Left renal cortex interstitium (tissue), 4 donors: ENCODE results near the gene IL1RAPL2. TPM values are rescaled to one million over a fixed set of nuclear protein-coding genes. Genes with fewer than 3 reads are reported as not detected.

Source experiments
- DNase-seq, 4 donors: peaks; one replicate each; pipeline ENCODE4 v3.0.0-alpha.2; 2013; ENCODE audit warnings: low read depth in 4 of 4, low spot score in 2 of 4, missing footprints in 1 of 4
- polyA plus RNA-seq, 4 donors: library from polyadenylated mRNA; unstranded; fragments of 120-200 nt; gene quantifications; one replicate each; pipeline ENCODE4 v1.2.1, GENCODE V29; 2013; ENCODE audit not compliant: insufficient read length in 4 of 4

The IL1RAPL2 gene
- polyA plus RNA-seq, 4 donors: 0.93 to 1.5 (median 1.3) TPM

DNA sequence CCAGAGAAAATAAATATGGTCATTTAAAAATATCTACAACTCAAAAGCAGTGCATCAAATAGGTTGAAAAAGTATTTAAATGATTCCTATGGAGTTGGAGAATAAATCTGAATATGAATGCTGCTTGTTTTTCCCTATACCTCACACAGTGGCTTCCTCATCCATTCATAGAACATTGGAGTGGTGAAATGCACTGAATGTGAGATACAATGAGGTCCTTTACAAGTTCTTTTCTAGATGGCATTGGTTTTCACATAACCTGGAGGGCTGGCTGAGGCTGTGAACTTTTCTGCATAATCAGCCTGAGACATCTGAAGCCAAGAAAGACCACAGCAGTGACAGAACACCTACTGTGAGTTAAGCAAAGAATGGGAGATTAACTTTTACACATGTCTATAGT, 977.3 kb downstream of the IL1RAPL2 start:
- DNase-seq: no peak

DNA sequence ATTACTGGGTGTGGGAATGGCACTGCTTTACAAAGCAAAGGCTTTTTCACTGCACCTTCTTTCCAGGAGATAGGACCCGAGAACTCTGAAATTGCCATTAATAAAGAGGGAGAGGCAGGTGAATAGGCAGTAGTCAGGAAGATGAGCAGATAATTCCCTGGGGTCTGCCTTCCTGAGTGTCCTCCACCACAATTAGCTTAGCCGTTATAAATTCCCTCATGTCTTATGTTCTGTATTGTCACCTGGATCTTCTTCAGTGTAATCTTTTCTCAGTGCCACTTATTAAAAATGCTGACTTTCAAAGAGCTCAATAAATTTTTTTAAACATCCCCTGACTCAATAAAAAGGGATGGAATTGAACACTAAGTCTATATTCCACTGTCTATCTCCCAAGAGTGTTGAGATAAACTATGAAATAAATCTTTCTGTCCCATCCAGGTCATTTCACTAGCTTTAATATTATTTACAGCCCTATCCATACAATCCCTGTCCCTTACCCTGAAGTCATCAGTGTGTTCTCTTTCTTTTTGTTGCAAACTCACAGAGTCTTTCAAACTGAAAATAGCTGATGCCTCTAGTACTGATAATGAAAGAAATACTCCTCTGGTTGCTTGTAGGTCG, 984.2 kb downstream of the IL1RAPL2 start:
- DNase-seq: no peak

DNA sequence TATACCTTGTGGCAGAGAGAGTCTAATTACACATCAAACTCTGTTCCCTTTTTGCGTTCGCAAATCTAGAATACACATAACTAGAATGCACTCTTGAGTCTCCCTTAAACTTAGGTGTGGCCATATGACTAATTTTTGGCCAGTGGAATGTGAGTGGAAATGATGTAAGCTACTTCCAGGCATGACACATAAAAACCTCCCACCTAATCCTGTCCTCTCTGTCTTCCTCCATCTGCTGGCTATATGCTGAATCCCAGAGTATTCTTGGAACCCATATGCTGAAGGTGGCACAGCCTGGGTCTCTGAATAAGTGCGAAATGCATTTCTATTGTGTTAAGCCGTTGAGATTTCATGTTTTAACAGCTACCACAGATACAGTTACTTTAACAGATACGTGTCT, 986.4 kb downstream of the IL1RAPL2 start:
- DNase-seq: no peak

DNA sequence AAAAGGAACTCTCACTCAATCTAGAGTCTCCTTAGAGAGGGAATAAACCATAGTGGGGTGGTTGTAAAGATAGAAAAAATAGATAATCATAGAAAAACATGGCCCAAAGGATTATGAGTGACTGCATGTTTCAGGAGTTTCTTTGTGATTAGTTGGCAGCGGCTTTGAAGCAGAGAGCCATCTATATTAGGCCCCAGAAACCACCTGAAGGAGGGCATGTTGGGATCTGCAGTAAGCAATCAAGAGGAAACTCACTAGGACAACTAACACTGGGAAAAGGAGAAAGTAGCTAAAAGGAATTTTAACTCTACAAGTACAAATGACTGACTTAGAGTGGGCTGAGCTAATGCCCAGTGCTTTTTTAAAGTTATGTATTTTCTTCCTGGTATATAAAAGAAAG, 987.1 kb downstream of the IL1RAPL2 start:
- DNase-seq: no peak

DNA sequence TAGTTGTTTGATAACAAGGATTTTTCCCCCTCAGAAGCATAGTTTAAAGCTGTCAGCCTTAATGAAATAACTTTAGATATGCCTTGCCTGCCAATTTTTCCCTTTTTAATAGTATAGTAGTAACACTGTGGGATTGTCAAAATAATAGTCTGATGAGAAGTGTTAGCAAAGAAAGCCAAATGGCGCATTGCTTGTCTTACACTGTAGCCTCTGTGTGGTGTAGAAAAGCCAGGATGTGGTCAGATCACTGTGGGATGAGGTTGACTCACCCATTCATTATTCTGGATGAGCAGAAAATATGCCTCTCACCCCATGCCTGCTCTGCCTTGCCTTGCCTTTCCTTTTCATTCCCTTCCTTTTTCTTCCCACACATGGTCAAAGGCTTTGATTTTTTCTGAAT, 998.5 kb downstream of the IL1RAPL2 start:
- no peak for DNase-seq

DNA sequence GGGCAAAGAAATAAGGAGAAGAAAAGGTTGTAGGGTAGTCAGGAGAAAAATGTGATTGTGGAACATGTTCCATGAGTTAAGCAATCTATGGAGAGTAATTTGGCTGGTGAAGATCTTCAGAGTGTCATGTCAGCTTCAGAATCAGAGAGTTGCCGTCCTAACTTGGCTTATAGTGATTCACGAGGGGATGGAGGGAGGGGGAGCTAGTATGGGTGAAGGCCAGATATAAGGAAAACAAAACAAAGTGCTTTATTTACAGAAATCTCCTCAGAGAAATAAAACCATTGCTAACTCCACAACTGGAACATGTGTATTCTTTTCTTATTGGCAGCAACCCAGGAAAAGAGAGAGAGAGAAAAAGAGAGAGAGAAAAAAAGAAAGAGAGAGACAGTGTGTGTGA, 999.9 kb downstream of the IL1RAPL2 start:
- DNase-seq: no peak

DNA sequence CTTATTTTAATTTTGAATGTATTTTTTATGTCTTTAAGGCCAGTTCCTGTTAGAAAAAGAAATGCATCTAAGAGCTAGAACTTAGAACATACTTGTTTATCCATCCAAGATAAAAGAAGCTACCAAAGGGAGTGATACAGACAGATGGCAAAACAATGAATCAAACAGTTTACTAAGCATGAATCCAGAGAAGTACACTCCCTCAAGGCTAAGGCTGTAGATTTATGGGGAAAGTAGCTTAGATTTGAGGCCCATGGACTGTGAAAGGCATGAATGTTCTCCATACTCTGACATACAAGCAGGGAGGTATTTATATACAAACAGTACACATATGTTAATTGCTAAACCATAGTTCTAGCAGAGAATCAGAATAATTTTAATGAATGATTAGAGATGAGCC, 1001.1 kb downstream of the IL1RAPL2 start:
- DNase-seq: no peak

DNA sequence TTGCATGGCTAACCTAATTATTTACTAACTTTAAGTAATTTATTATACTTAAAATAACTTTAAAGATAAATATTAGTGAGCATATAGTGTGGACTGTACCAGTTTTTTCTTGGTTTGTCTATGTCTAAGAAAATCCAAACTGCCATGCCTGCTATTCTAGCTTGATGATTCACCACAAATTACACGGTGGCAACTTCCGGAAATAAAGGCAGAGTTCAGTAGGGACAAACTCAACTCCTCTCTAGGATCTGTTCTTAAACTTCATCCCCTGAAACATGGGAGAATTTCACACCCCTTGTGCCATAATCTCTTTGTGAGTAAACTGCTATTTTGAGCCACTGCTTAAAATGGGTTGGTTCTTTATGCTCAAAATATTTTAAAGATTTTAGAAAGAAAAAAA, 1042.7 kb downstream of the IL1RAPL2 start:
- DNase-seq: no peak

DNA sequence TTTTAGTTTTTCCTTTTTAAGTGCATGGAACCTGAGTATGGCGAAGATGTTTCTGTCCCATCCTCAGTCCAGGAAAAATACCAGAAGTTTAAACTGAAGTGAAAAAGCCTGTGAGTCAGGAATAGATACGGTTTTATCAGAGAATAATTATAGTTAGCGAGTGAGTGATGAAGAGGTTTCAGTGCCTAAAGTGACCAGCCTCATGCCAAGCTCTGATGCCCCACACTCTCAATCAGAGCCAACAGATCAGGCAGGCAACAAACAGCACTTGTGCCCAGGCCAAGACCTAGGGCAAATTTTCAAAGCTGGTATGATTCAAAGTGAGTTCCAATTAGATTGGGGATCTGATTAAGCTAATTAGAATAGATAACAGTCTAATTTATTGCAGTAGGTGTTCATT, 1043.5 kb downstream of the IL1RAPL2 start:
- no peak for DNase-seq

DNA sequence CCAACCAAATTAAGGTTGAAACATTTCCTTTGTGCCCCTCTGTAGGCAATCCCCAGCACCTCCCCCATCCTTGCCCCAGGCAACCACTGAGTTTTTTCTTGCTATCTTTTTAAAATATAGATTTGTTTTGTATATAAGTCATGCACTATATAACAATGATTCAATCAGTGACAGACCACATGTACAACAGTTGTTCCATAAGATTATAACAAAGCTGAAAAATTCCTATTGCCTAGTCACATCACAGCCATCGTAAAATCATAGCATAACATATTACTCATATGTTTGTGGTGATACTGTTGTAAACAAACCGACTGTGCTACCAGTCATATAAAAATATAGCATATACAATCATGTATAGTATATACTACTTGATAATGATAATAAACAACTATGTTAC, 1044.4 kb downstream of the IL1RAPL2 start:
- no peak for DNase-seq

DNA sequence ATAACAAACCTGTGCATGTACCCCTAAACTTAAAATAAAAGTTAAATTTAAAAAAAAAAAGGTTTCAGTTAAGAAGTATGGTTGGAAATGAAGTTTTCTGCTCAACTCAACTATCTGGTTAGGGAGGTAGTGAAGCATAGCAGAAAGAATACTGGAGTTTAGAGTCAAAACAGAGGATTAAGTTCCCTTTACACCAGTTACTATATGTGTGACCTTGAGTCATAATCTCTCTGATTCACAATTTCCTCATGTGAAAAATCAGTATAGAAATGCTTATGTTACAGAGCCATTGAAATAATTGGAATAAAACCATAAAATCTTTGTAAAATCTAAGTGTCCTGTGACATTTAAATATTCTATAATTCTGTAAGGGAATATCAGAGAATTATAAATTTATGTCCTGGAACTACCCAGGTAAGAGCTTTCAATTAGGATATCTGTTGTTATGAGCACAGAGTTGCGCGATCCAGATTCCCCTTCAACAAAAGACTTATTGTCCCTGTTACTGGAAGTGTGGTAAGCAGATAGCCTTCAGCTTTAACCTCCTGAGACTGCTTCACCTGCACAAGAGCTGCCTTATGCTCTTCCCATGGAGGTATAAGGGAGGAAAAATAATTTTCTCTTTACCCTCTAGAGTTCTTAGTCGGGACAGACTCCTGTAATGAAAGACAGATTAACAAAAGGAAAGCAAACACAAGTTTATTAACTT, 1052.5 kb downstream of the IL1RAPL2 start:
- DNase-seq: no peak

DNA sequence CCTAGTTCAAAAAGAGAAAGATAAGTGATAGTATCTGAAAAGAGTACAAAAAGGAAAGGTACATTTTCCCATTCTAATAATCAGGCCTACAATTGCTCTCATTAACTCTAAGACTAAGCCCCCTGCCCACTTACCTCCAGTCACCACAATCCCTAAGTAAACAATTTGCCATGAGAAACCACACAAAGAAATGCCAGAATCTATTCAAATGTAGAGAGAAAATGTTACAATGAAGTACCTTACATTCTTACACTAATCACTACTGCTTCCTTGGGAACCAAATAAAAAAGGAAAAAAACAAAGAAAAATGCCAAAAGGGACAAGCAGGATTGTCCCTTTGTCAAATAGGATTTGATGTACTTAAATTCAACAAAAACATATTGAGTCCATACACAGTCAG, 1068.2 kb downstream of the IL1RAPL2 start:
- DNase-seq: no peak

DNA sequence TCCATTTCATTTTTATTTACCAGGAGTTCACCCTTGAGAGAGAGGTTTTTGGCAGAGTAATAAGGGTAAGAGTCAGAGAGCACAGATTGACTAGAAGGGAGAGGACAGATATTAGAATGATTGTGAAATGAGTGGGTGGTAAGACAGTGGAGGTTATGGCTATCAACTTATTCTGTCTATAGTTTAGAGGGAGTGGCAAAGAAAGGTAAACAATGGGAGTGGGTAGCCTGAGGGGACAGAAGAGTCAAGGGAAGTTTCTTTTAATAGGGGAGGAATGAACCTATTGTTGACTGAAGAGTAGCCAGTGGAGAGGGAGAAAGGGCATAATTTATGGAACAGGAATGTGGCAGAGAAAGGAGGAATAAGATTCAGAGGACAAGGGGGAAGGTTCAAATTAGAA, 1069.8 kb downstream of the IL1RAPL2 start:
- no peak for DNase-seq

DNA sequence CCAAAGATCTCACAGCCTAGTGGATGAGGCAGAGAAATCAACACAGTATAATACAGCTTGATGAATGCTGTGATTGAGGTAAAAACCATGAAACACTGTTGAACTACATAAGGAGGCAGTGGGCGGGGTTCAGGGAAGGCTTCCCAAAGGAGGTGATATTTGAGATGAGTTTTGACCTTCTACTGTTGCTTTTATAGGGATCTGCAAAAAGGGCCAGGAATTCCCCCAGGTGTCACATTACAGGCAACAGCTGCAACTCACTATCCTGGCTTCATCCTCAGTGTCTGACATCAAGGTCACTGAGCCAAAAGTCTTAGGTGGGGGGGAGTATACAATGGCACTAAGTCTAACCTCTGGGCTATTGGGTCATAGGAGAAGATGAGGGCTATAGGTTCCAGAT, 1070.7 kb downstream of the IL1RAPL2 start:
- DNase-seq: no peak

DNA sequence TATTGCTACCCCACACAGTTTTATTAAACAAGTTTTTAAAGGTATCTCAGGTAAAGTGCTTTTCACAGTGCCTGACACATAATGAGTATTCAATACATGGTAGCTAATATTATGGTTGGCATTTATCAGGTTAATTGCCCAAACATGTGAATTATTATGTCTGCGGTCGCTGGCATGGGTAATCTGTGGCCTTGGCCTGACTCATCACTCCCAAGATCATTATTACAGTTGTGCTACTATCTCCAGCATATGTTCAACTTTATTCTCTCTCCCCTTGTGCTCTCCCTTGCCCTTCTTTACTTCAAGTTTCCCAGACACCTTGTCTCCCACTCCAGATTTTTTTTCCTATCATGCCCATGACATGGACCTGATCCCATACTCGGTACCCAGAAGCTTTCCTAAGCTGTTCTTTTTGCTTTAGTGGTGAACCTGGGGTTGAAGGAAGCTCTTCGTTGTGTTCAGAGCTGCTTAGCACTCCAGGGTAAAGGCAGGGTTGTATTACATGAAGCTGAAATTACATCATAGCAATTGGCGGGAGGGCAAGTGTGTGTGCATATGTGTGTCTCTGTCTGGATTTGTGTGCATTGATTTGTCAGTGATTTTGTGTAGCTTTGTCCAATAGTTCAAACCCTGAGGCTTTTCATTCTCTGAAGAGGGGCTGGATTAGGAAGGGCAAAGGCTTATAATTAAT, 1079.8 kb downstream of the IL1RAPL2 start:
- no peak for DNase-seq

DNA sequence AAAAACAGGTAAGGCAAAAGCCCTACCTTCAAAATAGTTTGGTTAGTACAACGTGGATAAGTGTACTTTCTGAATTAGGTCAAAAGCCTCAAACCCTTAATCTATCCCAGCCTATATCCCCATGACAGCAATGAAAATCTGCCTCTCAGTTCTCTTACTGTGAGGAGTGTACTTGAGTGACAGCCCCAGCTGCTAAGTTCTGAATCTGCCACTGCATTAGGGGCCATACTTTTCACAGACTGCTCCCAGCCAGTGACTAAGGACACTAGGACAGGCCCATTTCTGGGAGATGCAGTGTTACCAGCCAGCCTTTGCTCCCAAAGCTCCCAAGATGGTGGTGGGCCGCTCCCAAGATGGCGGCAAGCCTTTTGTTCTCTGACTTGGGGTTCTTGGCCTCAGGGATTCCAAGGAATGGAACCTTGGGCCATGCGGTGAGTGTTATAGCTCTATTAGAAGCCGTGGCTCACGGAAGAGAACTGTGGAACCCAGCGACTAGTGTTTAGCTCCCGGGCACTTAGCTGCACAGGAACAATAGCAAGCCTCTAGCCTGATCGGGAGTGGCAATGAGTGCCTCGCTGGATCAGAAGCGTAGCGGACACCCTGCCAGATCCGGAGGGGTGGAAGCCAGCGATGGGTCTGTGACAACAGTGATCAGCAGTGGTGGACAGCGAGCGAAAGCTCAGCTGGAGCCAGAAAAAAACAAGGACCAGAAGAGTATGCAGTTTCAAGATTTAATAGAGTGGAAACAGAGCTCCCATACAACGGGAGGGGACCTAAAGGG, 1080.8 kb downstream of the IL1RAPL2 start:
- DNase-seq: no peak

DNA sequence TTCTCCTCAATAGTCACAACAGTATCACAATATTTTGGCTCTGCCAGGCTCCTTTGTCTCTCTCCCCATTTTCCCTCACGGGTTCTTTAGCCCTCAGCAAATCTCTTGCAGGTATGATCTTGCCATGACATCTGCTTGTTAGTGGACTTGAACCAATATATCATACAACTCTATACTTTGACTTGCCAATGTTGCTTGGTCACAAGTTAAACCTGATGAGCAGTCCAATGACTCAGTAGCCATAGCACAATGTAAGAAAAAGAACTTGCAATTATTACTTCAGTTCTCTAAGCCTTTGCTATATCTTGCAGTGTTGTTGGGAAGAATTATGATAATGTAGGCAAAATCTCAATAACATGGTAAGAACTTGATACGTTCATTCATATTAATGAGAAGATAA, 1081.8 kb downstream of the IL1RAPL2 start:
- no peak for DNase-seq

DNA sequence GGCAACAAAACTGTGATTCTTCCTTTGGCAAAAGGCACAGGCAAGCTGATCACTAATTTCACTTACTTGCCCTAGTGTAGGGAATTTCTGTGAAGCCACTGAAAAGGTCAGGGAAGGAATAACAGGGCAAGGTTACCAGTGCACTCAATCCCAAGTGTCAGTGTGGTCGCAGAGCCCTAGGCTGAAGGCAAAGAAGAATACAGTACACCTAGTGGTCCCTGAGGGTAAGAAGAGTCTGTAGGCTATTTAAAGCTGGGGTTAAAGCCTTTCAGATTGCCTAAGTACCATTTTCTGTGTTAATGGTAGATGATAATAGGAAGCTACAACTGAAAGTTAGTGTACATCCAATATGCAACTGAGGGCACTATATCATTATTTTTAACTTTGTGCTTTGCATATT, 1082.7 kb downstream of the IL1RAPL2 start:
- DNase-seq: no peak

DNA sequence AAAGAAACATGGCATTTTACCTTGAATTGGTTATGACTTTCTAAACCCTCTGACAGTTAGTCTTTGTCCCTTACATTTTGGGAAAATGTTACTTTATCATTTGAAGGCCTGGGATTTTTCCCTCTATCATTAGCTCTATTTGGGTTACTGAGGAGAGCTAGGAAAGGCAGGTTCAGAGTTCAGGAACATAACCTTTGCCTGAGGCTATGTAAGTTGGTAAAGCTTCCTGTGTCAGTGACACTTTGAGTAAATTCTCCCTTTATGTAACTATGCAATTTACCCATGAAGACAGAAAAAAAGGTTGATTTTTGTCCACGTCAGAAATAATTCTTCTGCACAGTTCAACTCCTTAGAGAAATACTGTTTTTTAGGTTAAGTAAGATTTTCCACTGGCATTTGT, 1084.6 kb downstream of the IL1RAPL2 start:
- DNase-seq: no peak

DNA sequence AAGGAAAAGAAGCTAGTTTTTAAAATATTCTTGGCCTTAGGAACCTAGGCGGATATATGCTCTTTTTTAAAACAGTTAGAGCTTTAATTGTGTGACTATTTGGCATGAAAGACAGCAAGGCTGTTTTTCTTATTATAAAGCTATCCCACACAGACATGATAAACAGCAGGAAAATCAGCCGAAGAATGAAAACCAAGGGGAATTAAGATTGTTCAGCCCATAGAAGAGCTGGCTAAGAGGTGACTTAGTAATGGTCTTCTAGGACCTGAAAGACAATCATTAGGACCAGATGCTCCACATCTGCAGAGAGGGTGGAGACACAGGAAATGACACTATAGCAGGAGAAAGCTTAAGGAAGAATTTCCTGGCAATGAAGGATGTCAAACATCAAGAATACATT, 1085.0 kb downstream of the IL1RAPL2 start:
- no peak for DNase-seq

DNA sequence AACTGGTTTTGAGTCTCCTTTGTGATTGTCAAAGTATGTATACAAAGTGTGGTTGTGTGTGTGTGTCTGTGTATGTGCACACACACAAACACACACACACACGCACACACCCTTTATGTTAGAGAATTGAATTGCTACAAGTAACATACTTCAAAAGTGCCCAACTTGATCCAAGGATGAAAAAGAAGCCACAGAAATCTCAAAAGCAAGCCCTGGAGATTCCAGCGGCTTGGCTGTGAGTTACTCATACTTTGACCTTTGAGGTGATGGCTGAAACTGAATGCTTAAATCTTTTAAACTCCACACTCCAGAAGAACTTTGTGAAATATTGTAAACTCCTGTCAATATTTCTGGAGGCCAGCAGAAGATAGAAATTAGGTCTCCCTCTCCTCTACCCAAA, 1087.9 kb downstream of the IL1RAPL2 start:
- DNase-seq: no peak
